Mucosa of gallbladder (tissue), 1 donor: ENCODE data around the gene PRAMEF25. TPM values are rescaled to one million over a fixed set of nuclear protein-coding genes. Genes with fewer than 3 reads are reported as not detected.
"Not testable (repeated sequence)": the region's sequence is repeated elsewhere in the genome, so short reads cannot be mapped to it uniquely, and the experiment has no call there.

Experiments
- DNase-seq: peaks from one replicate; pipeline ENCODE4 v3.0.0-alpha.2; 2020; ENCODE audit warnings: low spot score
- total RNA-seq: library from RNA; stranded (reverse); gene quantifications from one replicate; pipeline ENCODE4 v1.2.1, GENCODE V29; 2021
- donor health status: DM: no; HTN: no; CAD: no.

The PRAMEF25 gene
- total RNA-seq, result not detected

DNA sequence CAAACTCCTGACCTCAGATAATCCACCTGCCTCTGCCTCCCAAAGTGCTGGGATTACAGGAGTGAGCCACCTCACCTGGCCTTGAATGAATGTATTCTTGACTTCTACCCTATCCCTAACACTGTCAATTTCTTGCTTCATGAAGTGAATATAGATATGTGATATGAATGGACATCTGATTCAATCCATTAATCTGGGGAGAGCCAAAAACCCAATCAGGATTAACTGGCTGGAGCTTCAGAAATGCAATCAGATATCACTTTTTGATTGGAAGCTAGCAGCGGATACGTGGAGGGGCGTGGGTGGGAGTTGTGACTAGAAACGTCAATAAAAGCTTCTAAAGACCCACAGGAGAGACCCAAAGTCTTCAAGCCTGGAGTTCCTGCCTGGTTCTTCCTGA is at the start of gene PRAMEF25:
Gene PRAMEF25, plus strand, starts transcription at position 301 of the 400 bp plus-strand sequence. CDS start 2,920 bp downstream, outside the sequence.
- not testable (repeated sequence) for DNase-seq

DNA sequence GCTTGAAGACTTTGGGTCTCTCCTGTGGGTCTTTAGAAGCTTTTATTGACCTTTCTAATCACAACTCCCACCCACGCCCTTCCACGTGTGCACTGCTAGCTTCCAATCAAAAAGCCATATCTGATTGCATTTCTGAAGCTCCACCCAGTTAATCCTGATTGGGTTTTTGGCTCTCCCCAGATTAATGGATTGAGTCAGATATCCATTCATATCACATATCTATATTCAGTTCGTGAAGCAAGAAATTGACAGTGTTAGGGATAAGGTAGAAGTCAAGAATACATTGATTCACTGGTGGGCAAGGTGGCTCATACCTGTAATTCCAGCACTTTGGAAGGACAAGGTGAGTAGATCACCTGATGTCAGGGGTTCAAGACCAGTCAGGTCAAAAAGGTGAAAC is 14.1 kb upstream of the PRAMEF25 start, which contains the start of gene PRAMEF27:
Gene PRAMEF27, minus strand, starts transcription at position 101 of the 400 bp plus-strand sequence. CDS start 2,916 bp downstream, outside the sequence.
- DNase-seq, result not testable (repeated sequence)

GRCh38 chr1:13116754-13117153 is 46.2 kb downstream of the PRAMEF25 start, which contains the start of gene HNRNPCL2:
TSS of gene HNRNPCL2 (minus strand) at chr1:13116854. CDS start at chr1:13116400, 454 bp downstream.
- not testable (repeated sequence) for DNase-seq

Other genes starting within 250 kb of the PRAMEF25 start
- not detected for gene PRAMEF11, start 239.4 kb upstream of the PRAMEF25 start, total RNA-seq
- gene HNRNPCL1, start 222.1 kb upstream of the PRAMEF25 start, total RNA-seq, result not detected
- not detected for gene PRAMEF2, start 213.7 kb upstream of the PRAMEF25 start, total RNA-seq
- gene PRAMEF4, start 184.6 kb upstream of the PRAMEF25 start, total RNA-seq, result not detected
- gene PRAMEF10, start 172.5 kb upstream of the PRAMEF25 start, total RNA-seq, result not detected
- not detected for gene PRAMEF7, start 154.2 kb upstream of the PRAMEF25 start, total RNA-seq
- not detected for gene PRAMEF6, start 123.2 kb upstream of the PRAMEF25 start, total RNA-seq
- gene PRAMEF27, start 14.2 kb upstream of the PRAMEF25 start, total RNA-seq, result not detected
- not detected for gene HNRNPCL3, start 10.0 kb upstream of the PRAMEF25 start, total RNA-seq
- gene HNRNPCL2, start 46.1 kb downstream of the PRAMEF25 start, total RNA-seq, result not detected
- not detected for gene PRAMEF26, start 85.2 kb downstream of the PRAMEF25 start, total RNA-seq
- gene HNRNPCL4, start 94.9 kb downstream of the PRAMEF25 start, total RNA-seq, result not detected
- gene PRAMEF9, start 101.1 kb downstream of the PRAMEF25 start, total RNA-seq, result not detected
- gene PRAMEF13, start 130.6 kb downstream of the PRAMEF25 start, total RNA-seq, result not detected
- not detected for gene PRAMEF18, start 155.4 kb downstream of the PRAMEF25 start, total RNA-seq
- gene PRAMEF5, start 183.4 kb downstream of the PRAMEF25 start, total RNA-seq, result not detected
- gene PRAMEF8, start 214.4 kb downstream of the PRAMEF25 start, total RNA-seq, result not detected
- gene PRAMEF33, start 232.8 kb downstream of the PRAMEF25 start, total RNA-seq, result not detected
- gene PRAMEF15, start 244.8 kb downstream of the PRAMEF25 start, total RNA-seq, result not detected